GM06990 (cell line): ENCODE measurements around the gene SPRED3.
A peak's percentile ranks its signal among the peaks of the same experiment; 100 is the strongest.

Experiments
- DNase-seq: peaks from one replicate; pipeline ENCODE4 v3.0.0-alpha.2; 2011; ENCODE audit not compliant: insufficient read length; ENCODE audit errors: extremely low read depth
- H3K27me3 ChIP-seq: replicated peaks from 2 replicates; pipeline ENCODE4 v1.6.0; 2011; ENCODE audit warnings: low read length; ENCODE audit not compliant: control insufficient read depth, insufficient read depth
- H3K36me3 ChIP-seq: 2 replicates; pipeline ENCODE4 v1.5.1; 2011; ENCODE audit warnings: low read length; ENCODE audit not compliant: control insufficient read depth, insufficient read depth
- H3K4me3 ChIP-seq: replicated peaks from 2 replicates; pipeline ENCODE4 v1.5.1; 2011; ENCODE audit warnings: low read depth, mild to moderate bottlenecking, control low read depth, low read length
- TF ChIP-seq, protein P1 (sequence below): IDR thresholded peaks from 2 replicates; pipeline ENCODE4 v1.5.1; 2011; ENCODE audit warnings: low read length, control low read depth, mild to moderate bottlenecking, inconsistent platforms; ENCODE audit not compliant: insufficient read depth, poor library complexity, severe bottlenecking

SPRED3 gene

DNA sequence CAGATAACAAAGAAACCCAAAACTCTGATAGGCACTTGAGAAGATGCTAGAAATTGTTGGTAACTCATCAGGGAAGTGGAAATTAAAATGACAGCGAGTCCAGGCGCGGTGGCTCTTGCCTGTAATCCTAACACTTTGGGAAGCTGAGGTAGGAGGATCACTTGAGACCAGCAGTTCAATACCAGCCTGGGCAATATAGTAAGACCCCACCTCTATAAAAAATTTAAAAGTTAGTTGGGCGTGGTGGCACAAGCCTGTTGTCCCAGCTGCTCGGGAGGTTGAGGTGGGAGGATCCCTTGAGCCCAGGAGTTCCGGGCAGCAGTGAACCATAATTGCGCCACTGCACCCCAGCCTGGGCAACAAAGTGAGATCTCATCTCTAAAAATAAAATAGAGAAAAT, 42.4 kb downstream of the SPRED3 start:
- TF ChIP-seq, protein P1, sequence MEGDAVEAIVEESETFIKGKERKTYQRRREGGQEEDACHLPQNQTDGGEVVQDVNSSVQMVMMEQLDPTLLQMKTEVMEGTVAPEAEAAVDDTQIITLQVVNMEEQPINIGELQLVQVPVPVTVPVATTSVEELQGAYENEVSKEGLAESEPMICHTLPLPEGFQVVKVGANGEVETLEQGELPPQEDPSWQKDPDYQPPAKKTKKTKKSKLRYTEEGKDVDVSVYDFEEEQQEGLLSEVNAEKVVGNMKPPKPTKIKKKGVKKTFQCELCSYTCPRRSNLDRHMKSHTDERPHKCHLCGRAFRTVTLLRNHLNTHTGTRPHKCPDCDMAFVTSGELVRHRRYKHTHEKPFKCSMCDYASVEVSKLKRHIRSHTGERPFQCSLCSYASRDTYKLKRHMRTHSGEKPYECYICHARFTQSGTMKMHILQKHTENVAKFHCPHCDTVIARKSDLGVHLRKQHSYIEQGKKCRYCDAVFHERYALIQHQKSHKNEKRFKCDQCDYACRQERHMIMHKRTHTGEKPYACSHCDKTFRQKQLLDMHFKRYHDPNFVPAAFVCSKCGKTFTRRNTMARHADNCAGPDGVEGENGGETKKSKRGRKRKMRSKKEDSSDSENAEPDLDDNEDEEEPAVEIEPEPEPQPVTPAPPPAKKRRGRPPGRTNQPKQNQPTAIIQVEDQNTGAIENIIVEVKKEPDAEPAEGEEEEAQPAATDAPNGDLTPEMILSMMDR, result no peak
- peaks cover 1% of the 10 kb centered on the region; the same call in 1 of the 2 replicates for H3K27me3 ChIP-seq
- H3K4me3 ChIP-seq, result no peak overlapping the region
- H3K36me3 ChIP-seq, result no peaks in the 10 kb centered on the region
- DNase-seq, result no peak

DNA sequence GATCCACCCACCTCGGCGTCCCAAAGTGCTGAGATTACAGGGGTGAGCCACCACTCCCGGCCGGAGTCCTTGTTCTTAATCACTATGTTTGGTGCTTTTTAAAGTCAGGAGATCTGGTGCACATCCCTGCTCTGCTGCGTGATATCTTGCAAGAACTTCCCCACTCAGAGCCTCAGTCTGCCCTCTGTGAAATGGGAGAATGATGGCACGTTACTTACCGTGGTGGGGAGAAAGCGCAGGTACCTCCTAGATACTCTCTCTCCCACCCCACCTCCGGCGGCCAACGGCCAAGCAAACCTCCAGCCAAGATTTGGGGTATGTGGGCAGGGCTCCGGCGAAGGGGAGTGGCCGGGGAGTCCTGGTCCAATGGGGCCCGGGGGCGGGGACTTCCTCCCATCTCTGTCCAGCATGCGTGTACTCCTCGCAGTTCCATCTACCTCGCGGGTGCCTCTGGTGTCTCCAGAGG, 44.8 kb downstream of the SPRED3 start, which contains the start of gene RYR1:
Gene RYR1, plus strand, starts transcription at position 424 of the 466 bp plus-strand sequence. CDS start 139 bp downstream, outside the sequence.
- H3K27me3 ChIP-seq, result peaks cover 1% of the 10 kb centered on the region; the same call in 1 of the 2 replicates
- peak; percentile 61 for DNase-seq
- no peak within 1 kb of the TSS for H3K4me3 ChIP-seq
- TF ChIP-seq, protein P1, result no peak
- H3K36me3 ChIP-seq, result no peaks in the 10 kb centered on the region

DNA sequence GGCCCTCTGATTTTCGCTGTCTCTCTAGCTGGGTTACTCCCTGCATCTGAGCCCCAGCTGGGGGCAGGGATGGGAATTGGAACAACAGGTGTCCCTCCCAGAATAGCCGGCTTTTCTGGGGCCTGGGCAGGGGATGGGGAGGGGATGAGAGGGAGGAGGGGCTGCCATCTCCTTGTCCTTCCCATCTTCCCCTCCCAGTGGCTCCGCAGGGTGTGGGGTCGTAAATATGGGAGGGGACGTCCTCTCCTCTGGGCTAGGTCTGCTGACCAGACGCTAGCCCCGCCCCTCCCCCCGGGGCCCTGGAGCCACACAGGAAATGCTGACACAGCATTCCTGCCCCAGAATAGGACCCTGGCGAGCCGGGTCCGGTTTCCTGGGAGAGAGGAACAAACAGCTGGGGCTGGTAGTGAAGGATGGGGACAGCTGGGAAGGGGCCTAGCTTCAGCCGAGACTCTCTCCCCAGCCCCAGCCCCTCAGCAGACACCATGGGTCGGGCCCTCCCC, 46.1 kb downstream of the SPRED3 start:
- Histone ChIP-seq H3K4me3 (no peak overlapping the region), H3K36me3 (no peaks in the 10 kb centered on the region), H3K27me3 (peaks cover 1% of the 10 kb centered on the region; the same call in 1 of the 2 replicates)
- DNase-seq, result no peak
- TF ChIP-seq, protein P1, result no peak

DNA sequence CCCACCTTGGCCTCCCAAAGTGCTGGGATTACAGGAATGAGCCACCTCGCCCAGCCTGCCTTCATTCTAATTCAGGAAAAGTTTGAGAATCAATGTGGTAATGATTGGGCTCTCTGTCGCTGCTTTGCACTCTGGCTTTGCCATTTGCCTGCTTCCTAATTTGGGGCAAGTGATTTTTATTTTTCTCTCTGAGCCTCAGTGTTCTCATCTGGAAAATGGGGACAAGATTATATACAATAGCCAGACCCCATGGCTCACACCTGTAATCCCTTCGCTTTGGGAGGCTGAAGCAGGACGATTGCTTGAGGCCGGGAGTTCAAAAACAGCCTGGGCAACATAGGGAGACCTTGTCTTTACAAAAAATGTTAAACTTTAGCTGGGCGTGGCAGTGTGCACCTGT, 48.8 kb downstream of the SPRED3 start:
- peaks cover 1% of the 10 kb centered on the region; the same call in 1 of the 2 replicates for H3K27me3 ChIP-seq
- TF ChIP-seq, protein P1, result no peak
- no peak for DNase-seq
- no peaks in the 10 kb centered on the region for H3K36me3 ChIP-seq
- no peak overlapping the region for H3K4me3 ChIP-seq

DNA sequence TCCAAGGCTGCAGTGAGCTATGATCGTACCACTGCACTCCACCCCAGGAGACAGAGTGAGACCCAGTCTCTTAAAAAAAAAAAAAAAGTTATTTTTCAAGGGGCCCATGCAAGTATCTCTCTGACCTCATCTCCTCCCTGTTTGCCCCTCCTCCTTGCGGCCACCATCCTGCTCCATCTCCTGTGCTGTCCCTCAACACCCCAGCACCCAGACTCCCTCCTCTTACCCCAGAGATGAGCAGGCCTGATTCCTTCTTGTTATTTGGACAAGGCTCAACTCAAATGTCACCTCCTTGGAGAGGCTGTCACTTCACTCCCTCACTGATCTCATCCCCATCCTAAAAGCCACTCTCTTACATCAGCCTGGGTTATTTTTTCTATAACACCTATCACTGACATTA, 49.4 kb downstream of the SPRED3 start:
- no peak for DNase-seq
- H3K36me3 ChIP-seq, result no peaks in the 10 kb centered on the region
- peaks cover 1% of the 10 kb centered on the region; the same call in 1 of the 2 replicates for H3K27me3 ChIP-seq
- TF ChIP-seq, protein P1, result no peak
- no peak overlapping the region for H3K4me3 ChIP-seq

DNA sequence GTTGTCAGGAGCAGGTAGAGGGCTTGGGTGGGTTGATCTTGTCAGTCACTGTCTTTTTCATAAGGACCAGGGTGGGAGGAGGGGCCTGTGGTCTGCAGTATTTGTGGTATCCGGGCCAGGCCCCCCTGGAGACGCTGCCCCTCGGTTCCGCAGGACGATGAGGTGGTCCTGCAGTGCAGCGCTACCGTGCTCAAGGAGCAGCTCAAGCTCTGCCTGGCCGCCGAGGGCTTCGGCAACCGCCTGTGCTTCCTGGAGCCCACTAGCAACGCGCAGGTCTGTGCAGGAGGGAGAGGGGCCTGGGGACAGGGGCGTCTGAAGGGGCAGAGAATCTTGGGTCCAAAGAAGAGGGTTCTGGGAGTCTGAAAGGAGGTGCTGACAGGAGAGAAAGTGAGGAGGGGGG, 52.1 kb downstream of the SPRED3 start:
- Histone ChIP-seq H3K27me3 (no peaks in the 10 kb centered on the region; the same call in 1 of the 2 replicates), H3K36me3 (no peaks in the 10 kb centered on the region), H3K4me3 (no peak overlapping the region)
- DNase-seq, result no peak
- TF ChIP-seq, protein P1, result no peak
